ENCODE results near the gene B3GAT1.
A peak's percentile ranks its signal among the peaks of the same experiment; 100 is the strongest.
"Not testable (repeated sequence)": the region's sequence is repeated elsewhere in the genome, so short reads cannot be mapped to it uniquely, and the experiment has no call there.

The B3GAT1 gene

DNA sequence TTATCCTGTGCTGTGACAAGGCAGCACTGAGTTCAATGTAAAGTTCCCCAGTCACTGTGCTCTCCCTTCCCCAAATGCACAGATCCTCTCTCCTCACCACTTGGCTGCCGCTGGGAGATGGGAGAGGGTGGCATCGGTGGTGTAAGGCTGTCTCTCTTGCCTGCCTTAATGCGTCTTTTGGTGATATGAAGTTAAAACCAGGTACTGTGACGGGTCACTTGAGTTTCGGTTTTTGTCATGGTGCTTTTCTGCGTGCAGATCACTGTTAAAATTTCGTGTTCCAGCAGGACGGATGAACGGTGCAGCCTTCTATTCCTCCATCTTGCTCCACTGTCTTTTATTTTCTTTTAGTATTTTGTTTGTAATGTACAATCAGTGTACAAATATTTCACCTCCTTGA, 61.7 kb downstream of the B3GAT1 start:
- DNase-seq = no peak

DNA sequence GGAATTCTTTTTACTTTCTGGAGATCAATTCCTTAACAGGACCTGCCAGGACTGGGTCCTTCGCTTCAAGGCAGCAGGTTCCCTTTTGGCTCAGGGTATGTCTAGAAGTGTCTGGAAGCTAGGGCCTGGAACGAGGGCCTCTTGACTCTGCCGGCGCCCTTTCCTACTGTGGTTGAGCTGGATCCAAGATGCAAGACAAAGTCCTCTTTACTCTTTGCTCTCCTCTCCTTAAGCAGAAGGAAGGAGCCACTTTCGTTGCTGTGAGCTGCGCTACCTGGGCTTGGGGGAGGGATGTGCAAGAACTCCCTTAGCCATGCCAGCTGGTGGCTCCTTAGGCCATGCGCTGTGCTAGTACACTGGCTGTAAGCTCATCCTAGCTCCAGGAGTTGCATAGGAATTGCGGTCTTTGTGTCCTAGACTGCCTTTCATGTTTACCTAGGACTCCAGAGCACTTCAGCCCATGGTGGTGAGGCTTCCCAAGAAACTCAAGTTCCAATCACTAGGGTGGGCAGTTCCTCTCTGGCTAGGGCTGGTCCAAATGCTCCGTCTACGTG, 62.2 kb downstream of the B3GAT1 start:
- DNase-seq = no peak

DNA sequence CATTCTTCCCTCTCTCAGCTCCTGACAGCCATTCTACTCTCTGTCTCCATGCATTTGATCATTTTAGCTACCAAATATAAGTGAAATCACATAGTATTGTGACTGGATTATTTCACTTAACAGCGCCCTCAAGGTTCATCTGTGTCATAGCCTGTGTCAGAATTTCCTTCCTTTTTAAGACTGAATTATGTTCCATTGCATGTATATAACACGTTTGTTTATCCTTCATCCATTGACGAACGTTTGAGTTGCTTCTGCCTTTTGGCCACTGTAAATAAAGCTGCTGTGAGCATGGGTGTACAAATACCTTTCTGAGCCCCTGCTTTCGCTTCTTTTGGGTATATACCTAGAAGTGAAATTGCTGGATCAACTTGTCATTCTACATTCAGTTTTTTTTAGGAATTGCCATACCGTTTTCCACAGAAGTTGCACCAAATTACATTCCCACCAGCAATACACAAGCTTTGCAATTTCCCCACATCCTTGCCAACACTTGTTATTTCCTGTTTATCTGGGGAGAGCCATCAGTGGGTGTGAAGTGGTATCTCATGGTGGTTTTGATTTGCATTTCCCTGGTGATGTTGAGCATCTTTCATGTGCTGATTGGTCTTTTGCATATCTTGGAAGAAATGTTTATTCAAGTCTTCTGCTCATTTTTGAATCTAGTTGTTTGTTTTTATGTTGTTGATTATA, 62.8 kb downstream of the B3GAT1 start:
- no peak for DNase-seq

DNA sequence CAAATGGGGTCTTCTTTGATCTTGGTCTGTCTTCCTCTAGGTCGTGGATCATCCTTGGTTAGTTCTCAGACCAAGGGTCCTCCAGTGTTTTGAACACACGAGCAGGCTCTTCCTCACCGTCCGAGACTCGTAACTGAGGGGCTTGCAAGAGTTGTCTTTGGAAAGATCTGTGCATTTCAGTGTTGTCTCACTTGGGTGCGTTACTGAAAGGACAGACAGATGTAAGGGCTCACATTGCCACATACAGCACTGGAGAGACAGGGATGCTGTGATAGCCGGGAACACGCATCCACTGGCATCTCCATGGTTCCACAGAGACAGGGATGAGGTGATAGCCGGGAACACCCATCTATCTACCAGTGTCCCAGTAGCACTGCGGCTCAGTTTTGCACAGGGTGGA, 64.6 kb downstream of the B3GAT1 start:
- DNase-seq = no peak

DNA sequence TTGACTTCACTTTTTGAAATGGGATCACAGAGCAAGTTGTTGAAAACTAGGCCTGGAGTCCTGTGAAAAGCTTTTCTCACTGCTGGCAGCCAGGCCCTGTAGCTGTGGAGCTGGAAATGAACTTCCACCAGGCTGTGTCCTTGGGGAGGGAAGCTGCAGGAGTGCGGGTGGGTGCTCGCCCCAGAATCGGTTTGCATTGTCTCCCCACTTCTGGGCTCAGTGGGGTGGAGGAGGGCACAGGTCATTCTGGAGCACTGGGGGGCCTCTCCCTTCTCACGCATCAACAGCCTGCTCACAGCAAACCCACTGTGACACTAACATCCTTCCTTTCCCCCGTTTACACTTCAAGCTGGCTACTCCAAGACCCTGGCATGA, 65.1 kb downstream of the B3GAT1 start:
- no peak for DNase-seq

DNA sequence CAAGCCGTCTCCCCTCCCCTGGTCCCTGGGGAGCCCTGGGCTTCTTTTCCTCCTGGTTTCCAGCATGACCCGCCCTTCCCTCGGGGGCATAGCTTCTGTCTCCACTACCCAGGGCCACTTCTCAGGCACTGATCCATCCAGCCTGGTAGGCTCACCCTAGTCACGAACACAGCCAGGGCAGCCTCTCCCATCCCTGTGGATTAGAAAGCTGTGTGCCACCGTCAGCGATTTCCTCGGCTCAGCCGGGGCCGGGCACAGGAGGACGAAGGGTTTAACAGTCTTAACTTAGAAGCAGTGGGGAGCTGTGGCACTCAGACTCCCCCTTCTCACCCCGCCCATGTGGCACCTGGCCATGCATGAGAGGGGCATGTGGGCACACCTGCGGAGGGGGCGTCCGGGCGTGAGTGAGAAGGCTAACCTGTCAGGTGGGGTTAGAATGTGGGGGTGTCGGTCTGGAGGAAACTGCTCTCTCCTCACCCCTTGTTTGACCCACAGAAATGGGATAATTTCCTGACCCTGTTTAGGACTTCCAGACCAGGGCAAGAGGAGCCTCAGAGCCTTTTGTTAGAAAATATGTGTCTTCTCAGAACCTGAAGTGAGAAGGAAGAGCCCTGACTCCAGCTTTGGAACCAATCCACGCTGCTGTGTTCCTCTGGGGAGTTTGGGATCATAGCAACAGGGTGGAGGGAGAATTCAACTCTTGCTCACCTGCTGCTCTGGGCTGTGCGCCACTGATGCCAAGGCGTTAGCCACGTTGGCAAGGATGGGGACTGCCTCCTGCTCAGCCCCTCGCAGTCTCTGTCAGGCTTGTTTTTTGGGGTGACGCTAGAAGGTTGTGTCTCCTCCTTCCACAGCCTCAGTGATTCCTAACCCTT, 65.7 kb downstream of the B3GAT1 start:
- DNase-seq = peak; percentile 82

DNA sequence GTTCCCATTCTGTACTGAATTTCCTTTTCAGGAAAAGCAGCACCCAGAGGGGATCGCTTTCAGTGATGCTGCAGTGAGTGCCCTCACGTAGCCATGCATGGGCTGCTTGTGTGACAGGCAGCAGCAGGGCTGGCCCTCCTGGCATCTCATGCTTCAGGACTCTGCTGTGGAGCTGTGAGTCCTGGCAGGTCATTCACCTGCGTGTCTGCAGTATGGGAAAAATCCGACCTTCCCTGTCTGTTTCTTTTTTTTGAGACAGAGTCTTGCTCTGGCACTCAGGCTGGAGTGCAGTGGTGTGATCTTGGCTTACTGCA, 66.8 kb downstream of the B3GAT1 start:
- no peak for DNase-seq

DNA sequence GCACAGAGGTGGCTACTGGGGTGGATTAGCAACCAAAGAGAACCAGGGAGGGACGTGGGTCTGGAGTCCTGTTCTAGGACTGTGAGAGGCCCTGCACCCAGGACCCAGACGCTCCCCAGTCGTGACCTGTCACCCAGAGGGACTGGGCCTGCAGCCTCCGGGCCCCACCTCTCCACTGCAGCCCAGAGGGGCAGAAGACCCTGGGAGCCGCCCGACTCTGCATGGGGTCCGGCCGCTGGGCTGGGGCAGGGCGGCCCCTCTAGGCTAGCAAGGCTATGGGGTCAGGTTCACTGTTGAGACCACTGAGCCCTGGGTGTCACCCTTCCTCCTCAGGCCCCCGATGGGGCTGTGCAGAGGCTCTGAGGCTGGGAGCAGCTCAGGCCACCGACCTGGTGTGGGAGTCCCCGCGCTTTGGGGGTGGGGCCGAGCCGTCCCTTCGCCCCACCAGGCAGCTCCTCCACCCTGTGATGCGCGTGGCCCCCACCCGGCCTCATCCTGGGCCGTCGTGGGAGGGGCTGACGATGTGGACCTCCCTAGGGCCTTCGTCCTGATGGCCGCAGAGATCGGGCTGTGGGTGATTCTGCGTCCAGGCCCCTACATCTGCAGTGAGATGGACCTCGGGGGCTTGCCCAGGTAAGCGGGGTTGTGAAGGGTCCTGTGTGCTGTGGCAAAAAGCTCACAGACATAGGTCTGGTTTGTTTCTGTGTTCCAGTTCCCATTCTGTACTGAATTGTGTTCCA, 67.4 kb downstream of the B3GAT1 start:
- DNase-seq = not testable (repeated sequence)

DNA sequence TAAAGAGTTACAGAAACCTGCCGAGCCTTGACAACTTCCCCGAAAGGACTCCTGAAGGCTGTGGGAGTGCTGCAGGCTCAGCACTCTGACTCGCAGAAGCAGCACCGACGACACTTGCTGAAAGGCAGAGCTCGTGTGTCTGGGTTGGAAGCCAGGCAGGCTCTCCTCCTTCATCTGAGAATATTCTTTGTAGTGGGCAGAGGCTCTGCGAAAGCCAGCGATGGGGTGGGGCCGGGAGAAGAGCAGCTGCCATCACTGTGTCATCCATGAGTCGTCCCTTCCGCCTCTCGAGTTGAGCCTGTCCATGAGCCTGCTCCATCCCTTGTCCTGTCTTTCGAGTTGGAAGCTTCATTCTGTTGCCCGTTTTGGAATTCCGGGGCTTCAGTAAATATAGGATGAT, 68.4 kb downstream of the B3GAT1 start:
- DNase-seq = no peak

DNA sequence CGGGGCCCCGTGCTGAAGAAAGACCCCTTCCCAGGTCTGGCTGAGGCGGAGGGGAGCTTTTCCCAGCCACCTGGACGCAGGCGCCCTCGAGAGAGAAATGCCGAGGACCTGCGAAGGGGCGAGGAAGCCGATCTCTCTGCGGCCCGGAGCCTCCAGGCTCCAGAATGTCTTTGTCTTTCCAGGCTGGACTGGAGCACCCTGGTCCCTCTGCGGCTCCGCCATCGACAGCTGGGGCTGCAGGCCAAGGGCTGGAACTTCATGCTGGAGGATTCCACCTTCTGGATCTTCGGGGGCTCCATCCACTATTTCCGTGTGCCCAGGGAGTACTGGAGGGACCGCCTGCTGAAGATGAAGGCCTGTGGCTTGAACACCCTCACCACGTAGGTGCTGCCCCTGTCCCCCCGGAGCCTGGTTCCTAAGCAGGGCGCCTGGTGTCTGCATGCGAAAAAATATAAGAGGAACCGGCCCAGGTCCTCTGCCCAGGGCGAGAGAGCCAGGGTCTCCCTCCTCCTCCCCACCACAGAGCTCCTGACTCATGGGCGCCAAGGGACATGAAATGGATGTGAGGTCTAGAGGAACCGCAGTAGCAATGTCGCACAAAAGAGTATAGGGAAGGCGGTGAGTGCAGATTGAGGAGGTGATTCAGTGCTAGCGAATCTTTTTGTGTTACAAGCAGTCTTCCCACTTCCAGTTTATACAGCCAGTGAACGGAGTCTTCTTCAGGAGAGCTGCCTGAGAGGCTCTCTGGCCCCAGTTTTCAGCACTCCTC, 69.3 kb downstream of the B3GAT1 start:
- no peak for DNase-seq

DNA sequence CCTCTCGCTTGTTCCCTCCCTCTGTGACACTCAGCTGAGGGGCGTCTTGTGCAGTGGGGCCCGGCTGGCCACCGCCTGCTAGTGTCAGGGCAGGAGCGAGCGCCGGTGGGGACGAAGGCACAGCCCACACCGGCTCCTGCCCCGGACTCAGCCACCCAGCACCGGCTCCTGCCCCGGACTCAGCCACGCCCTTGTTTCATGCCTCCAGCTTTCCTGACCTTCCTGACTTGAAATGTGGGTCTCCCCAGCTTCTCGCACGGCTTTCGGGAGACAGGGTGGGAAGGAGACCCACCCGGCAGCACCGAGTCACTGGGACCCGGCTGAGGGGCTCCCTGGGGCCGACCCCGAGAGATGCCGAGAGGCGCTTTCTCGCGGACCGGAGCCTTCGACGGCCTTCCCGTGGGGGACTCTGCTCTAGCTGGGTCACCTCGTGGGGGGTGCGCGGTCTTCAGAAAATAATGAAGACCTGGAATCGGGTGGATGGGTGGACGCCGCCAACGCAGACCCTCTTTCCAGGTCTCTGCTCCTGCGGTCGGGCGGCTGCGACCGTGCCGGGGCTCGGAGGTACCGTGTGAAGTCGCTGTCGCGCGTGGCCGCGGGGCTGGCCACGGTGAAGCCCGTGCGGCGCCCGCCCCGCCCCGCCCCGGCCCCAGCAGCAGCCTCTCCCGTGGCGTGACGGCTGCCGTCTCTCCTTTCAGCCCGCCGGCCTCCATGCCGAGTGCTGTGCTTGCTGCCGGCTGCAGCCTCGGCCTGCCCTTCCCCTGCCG, 70.1 kb downstream of the B3GAT1 start:
- DNase-seq = no peak

DNA sequence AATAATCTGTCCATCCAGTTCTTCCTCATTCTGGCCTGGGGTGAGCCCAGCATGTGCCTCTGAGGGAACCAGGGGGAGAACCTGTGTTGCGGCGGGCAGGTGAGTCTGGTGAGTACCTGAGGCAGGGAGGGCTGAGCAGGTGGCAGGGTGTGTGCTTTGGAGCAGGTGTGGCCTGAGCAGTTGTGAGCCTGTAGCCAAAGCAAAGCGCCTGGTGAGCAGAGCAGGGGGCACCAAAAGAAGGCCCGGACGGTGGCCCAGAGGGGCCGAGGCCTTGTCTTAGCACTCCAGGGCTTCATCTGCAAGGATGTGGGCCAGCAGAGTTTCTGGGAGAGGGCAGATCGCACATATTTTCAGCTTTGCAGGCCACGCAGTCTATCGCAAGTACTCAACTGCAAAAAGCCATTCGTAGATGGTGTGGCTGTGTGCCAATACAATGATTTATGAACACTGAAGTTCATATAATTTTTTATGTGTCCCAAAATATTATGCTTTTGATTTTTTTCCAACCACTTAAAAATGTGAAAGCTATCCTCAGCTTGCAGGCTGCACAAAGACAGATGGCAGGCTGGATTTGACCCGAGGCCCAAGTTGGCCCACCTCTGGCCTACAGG, 71.6 kb downstream of the B3GAT1 start:
- DNase-seq = peak; percentile 68

DNA sequence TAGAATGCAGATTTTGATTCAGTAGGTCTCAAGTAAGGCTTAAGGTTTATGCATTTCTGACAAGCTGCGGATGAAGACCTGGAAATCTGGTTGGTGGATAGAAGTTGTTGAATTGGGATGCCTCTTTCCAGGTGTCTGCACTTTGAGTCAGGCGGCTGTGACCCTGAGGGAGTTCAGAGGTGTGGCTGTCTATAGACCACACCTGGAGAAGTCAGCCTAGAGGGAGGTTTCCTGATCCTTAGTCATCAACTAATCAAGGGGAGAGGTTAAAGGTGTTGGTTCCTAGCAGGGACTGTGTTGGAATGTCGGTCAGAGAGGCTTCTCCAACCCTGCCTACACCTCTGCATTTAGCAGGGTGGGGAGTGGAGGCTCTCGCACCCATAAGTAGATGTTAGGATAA, 72.3 kb downstream of the B3GAT1 start:
- no peak for DNase-seq

DNA sequence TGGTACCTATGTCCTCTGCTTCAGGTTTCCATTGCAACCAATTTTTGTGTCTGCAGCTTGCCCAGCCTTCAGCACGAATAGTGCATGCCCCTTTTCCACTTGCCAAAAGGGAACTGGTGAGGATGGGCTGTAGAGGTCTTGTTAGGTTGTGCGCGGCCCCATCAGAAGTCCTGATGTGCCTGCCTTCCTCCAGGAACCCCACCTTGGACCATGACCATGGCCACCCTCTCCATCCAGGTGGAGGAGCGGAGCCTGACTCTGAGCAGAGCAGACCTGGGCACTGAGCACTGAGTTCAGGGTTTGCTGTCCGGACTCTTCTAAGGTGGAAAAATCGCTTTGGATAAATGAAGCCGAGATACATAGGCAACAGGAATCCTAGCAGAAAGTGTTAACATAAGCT, 73.4 kb downstream of the B3GAT1 start:
- no peak for DNase-seq

DNA sequence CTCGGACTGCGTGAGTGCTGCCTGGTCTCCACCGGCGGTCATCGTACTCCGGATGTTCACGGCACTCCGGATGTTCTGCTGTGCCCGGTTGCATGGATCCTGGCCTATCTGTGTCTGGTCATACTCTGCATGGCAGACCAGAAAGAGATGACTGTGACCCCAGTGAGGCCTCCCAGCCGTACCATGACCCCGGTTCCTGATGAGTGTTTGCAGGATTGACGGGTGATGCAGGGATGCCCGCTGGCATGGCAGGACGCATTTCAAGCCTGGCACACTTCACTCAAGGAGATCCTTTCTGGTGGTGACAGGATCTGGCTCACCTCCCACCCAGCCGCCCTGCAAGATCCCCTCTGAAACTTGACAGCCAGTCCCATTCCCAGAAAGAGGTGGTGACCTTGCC, 74.0 kb downstream of the B3GAT1 start:
- DNase-seq = no peak

DNA sequence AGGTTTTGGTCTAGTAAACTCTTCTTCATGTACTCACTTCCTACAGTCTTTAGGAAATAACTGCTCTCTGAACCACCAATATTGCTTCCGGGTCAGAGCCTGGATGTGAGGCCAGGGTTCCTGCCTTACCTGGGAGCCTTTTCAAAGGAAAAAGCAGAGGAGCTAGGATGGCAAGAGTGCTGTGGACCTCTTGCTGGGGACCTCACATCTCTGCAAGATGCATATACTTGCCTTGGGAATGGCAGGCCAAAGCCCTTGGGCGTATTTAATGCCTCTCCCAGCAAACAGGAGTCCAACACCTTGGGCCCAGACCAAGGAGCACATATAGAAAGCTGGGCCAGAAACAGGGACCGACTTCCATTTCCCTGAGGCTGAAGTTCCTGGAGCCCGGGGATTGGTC, 75.0 kb downstream of the B3GAT1 start:
- DNase-seq = no peak

DNA sequence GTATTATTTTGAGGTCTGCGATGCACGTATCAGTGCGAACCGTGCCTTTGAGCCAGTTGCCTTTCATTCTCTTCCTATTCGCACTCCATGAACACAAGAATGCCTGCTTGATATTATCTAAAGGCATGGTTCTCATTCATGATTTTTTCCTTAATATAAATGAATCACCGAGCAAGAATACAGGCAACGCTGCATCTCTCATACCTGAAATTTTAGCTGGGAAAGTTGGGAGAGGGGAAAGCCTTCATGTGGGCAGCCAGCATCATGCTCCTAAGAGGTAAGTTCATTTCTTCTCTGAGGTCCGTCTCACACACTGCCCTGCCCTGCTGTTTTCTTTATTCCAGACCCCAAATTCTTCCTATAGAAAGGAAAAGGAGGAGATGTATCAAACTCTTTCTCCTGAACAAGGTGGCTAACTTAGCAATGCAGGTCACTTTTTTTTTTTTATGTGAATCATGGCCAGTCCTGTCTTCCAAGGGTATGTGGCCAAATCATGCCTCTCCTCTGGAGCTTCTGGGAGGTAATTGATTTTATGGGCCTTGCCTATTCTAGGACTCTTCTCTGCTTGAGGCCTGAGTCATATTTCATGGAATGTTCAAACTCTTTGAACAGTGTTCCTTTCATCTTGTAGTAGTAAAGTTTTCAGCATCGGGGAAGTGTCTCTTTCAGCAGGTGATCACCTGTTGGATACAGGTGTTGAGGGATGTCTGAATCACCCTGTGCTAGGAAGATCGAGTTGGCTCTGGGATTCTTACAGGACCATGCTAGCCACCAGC, 77.1 kb downstream of the B3GAT1 start:
- no peak for DNase-seq

DNA sequence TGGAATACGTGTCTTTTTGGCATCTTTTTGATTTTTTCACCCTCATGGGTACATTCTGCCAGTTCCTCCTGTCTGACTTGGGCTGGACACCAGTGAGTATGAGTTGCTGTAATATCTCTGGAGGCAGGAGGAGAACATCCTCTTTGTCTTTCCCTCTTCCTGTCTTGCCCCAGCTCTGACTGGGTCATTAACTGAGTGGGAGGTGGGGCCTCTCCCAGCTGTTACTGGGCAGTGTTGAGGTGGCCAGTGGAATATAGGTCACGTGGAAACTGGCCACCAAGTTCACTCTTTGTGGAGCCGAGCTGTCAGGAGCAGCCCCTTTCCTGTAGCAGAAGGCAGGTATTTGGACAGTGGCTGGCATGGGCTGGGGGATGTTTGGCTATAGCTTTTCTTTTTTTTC, 78.1 kb downstream of the B3GAT1 start:
- DNase-seq = no peak

DNA sequence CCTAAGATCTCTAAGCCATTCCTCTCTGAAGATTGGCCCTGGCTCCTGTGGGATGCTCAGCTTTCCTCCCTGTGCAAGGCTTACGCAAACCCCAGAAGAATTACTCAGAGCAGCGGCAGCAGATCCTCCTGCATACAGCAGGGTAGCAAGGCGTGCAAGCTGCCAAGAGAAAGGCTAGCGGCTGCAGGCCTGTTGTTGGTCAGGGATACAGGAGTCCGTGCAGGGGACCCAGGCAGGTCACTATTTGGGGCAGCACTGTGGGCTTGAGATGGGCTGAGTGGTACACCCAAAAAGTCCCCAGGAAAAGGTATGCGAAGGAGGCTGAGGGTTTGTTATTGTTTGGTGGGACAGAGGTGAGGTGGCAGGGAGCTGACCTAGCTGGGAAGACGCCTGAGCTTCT, 78.7 kb downstream of the B3GAT1 start:
- DNase-seq = no peak

DNA sequence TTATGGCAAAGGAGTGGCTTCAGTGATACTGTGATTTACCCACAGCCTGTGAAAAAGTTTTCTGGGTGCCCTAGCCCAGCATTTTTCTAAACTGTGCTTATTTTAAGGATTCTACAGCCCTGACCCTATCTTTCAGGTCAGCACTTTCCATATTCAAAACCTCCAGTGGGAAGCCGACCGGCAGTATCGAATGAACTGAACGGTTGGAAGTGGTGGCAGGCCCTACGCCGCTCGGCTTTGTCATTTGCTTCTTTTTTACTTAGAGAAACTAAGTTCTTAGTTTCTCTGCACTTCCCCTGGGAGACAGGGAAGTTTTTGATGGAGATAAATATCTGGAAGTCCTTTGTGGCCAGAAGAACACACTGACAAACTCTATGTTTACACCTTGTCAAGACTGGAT, 79.3 kb downstream of the B3GAT1 start:
- DNase-seq = no peak

DNA sequence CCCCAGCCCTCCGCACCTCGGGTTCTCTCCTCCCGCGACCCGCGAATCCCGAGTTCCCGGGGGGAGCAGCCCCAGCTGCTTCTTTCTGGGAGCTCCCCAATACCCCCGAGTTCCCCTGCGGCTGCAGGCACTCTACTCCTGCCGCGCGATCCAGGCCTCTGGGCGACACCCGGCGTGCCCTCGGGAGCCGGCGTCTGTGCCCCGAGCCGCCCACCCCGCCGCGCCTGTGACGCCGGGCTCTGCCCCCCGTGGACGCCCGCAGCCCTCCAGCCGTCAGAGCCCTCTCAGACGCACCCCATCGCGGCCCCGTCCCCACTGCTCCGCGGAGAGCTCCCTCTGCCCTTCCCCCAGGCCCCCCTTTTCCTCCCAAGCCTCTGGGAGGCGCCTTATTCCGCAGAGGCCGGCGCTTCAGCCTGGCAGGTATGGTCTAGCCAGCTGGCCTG, 79.8 kb downstream of the B3GAT1 start:
- peak; percentile 35 for DNase-seq
